GM18498 (cell line): Measurements from ENCODE around the gene GLS.
"Not testable (repeated sequence)": the region's sequence is repeated elsewhere in the genome, so short reads cannot be mapped to it uniquely, and the experiment has no call there.

Source experiments
- ATAC-seq: cut with Tn5 transposase; IDR thresholded peaks from one replicate; pipeline ENCODE4 v1.9.1; 2021; ENCODE audit warnings: mild to moderate bottlenecking, moderate library complexity; ENCODE audit not compliant: unreplicated experiment

GLS gene

GRCh38 chr2:190882856-190883582, 2.4 kb downstream of the GLS start:
- ATAC-seq, result no peak

DNA sequence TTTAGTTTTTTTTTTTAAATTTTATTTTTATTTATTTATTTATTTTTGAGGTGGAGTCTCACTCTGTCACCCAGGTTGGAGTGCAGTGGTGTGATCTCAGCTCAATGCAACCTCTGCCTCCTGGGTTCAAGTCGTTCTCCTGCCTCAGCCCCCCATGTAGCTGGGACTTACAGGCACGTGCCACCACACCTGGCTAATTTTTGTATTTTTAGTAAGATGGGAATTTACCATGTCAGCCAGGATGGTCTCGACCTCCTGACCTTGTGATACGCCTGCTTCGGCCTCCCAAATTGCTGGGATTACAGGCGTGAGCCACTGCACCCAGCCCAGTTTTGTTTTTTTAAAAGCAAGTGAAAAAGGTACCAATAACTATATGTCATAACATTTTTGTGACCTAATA, 5.2 kb downstream of the GLS start:
- not testable (repeated sequence) for ATAC-seq

GRCh38 chr2:190887089-190887488, 6.5 kb downstream of the GLS start:
- ATAC-seq, result peak; percentile 65

DNA sequence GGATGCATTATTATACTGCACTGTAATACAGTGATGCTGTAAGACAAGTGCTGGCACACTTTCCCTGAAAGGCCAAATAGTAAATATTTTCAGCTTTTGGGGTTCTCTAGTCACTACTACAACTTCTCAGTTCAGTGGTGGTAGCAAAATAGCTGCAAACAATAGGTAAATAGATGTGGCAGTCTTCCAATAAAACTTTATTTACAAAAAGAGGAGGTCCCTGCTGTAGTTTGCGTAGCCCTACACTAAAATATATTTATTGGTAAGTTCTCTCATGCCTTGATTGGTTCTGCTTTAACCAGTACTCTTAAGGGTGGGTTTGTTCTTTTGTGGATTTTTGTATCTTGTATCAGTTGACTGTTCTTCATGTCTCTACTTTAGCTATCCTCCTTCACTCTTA, 7.8 kb downstream of the GLS start:
- no peak for ATAC-seq

- ATAC-seq, result no peak
Observed at GRCh38 chr2:190889175-190889943, 8.7 kb downstream of the GLS start.

- ATAC-seq, result peak; percentile 64
Observed at GRCh38 chr2:190891372-190891771, 10.8 kb downstream of the GLS start.

DNA sequence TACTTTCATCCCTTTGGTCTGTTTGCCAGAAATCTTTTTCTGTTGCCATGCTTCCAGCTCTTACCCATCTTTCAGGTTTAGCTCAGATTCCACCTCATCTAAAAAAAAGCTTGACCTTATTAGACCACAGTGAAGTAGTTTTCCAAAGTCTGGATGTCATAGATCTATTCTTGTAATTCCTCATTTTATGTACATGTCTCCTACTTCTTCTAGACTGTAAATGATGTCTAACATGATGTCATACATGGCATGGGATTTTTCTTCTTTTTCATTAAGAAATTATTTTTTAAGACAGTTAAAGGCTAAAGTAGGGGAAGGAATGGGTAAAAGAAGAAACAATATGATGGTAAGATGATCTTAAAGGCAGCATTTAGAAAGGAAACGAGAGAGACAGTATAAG, 11.3 kb downstream of the GLS start:
- ATAC-seq, result no peak

DNA sequence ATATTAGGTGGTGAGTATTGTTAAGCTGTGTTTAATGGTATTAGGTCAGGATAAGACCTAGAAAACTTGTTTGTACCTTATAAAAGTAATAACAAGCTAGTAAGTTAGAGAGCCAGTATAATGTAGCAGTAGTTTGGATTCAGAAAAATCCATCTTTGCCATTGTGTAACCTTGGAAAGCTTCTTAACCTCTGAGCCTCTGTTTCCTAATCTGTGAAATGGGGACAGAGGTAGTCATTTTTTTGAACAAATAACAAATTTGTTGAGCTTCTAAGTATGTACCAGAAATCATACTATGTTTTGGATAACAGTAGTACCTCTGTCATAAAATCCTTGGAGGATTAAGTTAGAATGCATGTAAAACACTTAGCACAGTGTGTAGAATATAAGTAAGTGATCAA, 12.5 kb downstream of the GLS start:
- ATAC-seq, result no peak

- ATAC-seq, result no peak
Observed at GRCh38 chr2:190896477-190896876, 15.9 kb downstream of the GLS start.

DNA sequence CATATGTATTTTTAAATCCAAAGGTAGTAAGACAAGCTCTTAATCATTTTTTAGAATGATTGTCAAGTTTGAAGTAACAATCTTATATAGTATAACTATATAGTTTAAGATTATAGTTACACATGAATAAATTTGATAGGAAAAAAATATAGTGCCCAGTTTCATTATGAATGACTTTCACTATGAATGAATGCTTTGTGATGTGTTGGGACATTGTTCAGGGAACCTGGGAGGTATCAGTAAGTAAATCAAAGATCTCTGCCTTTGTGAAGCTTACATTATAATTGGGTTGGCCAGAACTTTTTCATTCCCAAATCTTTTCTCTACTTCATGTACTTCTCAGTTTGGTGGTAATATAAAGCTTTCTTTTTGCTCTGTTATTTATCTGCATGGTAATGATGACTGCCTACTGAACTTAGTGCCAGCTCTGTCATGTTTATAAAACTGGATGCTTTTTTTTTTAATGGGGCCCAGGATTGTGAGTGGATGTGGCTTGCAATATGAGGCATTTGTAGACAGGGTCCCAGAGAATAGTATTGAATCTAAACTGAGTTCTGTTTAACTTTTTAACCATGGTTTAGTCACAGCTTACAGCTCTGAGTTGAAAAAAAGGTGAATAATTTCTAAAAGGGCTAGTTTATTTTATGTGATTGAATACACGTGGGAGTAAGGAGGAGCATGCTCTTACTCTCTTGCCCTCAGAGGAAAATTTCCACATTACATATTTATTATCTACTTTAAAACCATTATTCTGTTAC, 23.3 kb downstream of the GLS start:
- ATAC-seq, result no peak

GRCh38 chr2:190904640-190905261, 24.1 kb downstream of the GLS start:
- no peak for ATAC-seq

- no peak for ATAC-seq
Observed at GRCh38 chr2:190908532-190908931, 27.9 kb downstream of the GLS start.

DNA sequence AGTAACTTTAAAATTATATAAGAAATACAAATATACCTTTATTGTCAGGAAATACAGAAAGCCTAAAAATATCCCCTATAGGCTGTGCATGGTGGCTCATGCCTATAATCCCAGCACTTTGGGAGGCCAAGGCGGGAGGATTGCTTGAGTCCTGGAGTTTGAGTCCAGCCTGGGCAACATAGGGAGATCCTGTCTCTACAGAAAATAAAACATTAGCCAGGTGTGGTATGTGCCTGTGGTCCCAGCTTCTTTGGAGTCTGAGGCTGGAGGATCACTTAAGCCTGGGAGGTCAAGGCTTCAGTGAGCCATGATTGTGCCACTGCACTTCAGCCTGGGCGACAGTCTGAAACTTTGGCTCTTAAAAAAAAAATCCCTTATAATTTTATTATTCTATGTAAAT, 29.1 kb downstream of the GLS start:
- ATAC-seq, result no peak

DNA sequence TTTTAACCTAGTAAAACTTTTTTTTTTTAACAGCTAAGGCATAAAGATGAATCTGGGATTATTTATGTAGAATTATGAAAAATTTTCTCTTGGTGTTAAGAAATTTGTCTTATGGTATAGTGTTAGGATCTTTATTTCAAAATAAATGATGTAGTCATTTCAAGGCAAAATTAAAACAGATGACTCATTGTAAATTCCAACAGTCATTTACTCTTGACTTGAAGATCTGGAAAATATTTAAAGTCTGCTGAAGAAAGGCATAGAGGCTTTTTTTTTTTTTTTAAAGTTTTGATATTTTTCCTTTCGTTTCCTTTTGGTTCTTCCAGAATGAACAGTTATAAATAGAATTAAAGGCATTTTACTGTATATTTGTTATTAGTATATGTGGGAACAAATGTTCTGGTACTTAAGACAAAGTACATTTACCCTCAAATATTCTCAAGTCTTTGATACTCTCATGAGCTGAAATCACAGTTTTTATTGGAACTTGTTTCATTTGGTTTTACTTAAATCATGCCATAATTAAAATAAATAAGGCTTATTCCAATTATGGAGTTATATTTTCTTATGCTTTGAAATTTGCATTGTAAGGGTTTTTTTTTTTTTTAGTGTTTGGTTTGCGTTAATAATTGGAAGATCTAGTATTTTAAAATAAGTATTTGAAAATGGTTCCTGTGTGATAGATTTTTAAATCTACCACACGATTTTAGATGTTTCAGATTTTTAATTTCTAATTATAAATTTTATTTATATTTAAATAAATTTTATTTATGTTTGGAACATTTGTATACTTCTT, 29.9 kb downstream of the GLS start:
- no peak for ATAC-seq

GRCh38 chr2:190911813-190912212, 31.2 kb downstream of the GLS start:
- peak; percentile 90 for ATAC-seq

- ATAC-seq, result no peak
Observed at GRCh38 chr2:190912726-190913125, 32.1 kb downstream of the GLS start.

GRCh38 chr2:190913725-190914124, 33.1 kb downstream of the GLS start:
- ATAC-seq, result no peak

GRCh38 chr2:190916829-190917228, 36.2 kb downstream of the GLS start:
- ATAC-seq, result no peak

DNA sequence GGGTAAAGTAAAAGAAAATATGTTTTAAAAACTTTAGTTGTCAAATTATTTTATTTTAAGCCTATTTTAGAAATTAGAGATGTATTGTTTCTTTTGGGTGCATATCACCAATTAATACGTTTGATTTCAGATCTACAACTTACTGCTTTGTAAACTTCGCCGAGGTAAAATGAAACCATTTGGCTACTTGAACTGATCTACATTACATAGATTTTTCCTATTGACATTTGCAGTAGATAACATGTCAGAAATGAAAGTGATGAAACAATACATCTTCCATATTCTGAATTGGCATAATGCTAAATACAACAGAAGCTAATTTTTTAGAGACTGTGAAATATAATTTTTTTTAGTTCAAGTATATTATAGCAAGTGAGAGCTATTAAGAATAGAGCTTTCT, 39.5 kb downstream of the GLS start:
- no peak for ATAC-seq

GRCh38 chr2:190922376-190922775, 41.8 kb downstream of the GLS start:
- ATAC-seq, result no peak
